NK-92 treated with Interleukin-12 subunit alpha and Interleukin-12 subunit beta, amount 100 ng/mL, for 24 hours (cell line): ENCODE measurements around the gene DAPK3.

Source experiments
- DNase-seq: peaks from one replicate; lab custom pipeline; 2025; lab: John Stamatoyannopoulos, UW

Gene DAPK3

GRCh38 chr19:3910105-3910504 lies 60.8 kb downstream of the DAPK3 start:
- no peak for DNase-seq
